HG03139 (cell line): ENCODE data around the gene WNT3A.
"Not testable (repeated sequence)": the region's sequence is repeated elsewhere in the genome, so short reads cannot be mapped to it uniquely, and the experiment has no call there.

Experiments
- ATAC-seq: cut with Tn5 transposase; IDR thresholded peaks from one replicate; pipeline ENCODE4 v1.9.1; 2021; ENCODE audit not compliant: unreplicated experiment

The WNT3A gene

DNA sequence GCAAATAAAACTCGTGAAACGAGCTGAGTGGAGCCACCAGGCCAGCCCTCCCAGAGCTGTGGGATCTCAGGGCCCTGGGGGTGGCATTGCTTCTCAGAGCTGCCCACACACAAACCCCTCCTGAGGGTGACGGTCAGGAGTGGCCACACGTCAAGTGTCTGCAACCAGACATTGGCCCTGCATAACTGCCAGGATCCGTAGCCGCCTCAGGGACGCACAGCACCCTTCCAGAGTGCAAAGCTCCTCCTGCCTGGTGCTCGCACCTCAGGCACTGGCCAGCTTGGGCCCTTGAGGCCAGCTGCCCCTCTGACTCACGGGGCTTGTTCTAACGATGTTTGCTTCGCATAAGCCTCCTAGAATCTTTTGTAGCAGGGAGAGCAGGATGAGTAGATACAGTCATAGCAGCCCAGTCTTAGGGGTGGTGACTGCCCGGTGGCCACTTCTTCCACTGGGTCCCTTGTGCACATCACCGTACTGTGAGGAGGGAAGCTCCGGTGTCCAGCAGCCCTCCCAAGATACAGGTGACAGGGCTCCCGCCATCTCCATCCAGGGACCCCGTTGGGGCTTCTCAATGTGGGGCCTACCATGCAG, 5.0 kb downstream of the WNT3A start:
- no peak for ATAC-seq

DNA sequence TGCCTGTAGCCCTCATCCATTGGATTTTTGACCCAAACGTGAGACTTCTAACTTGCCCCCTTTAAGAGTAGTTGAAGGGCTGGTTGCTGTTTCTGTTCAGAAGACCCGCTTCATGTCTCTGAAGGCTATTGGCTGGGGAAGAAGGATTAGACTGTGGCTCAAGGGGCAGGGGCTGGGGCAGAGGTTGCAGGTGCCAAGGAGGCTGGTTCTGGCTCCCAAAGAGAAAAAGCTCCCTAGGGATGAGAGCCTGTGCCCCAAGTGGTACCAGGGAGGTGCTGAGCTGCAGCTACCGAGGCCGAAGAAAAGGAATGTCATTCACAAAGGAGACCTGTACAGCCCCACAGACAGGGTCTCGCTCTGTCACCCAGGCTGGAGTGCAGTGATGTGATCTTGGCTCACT, 5.8 kb downstream of the WNT3A start:
- no peak for ATAC-seq

DNA sequence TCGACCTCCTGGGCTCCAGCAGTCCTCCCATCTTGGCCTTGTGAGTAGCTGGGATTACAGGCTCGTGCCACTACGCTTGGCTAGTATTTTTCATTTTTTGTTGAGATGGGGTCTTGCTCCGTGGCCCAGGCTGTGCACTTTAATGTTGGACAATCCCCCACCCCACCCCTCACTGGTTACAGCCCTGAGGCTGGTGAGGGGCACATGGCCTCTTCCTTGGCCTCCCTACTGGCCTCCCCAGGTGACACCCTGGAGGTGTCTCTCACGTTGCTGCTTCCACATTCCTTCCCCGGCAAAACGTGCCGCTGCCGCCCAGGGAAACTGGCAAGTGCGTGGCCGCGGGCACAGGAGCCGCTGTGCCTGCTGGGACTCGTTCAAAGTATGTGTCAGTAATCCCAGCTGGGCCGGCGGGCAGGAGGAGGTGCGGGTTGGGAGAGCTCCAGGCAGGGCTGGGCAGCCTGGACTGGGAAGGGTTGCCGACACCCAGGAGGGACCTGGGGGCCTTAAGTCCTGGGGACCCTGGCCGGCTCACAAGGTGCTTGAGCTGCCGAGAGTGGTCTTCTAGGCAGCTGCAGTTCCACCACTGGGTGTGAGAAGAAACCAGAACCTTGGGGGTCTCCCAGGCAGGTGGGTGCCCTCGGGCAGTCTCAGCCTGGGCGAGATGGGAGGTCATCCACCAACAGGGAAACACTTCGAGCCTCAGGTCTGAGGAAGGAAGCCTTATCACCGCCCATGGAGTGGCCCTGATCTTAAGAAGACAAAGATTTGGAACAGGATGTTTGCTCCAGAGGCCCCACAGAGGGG, 6.5 kb downstream of the WNT3A start:
- no peak for ATAC-seq

DNA sequence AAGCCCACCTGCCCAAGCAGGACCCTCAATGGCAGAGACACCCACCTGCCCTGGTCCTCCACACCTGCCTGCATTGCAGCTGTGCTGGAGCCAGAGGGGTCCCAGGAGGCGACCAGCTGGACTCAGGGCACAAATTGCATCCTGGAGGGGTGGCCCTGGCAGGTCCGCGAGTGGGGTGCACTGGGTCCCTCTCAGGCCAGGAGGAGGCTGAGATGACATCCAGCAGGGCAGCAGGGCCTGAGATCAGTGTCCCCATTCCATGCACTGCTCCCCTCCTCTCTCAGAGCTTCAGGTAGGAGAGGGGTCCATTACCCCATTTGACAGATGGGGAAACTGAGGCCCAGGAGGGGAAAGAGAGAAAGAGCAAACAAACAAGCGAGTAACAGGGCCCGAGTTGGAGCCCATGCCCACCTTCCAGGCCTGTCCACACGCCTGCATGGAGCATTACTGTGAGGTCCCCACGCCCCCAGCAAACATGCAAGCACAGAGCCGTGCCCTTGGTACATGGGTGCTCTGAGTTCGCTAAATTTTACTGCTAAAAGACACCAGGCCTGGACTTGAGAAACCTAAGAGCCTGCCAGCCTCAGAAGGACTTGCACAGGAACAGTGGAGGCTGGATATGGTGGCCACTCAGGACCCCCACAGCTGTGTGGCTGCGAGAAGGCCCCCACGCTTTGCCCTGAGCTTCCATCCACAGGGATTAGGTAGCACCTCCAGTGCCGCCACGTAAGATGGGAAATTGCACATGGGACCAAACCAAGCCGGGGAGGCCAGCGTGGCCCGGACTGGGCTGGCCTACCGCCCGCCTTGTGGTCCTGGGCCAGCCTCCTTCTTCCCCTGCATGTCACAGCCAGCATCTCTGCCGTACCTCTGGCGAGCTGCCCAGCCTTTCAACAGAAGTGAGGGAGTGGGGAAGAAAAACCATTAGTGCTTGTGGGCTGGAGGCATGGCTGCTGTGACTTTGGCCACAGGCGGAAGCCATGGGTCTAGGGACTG, 7.4 kb downstream of the WNT3A start:
- no peak for ATAC-seq

DNA sequence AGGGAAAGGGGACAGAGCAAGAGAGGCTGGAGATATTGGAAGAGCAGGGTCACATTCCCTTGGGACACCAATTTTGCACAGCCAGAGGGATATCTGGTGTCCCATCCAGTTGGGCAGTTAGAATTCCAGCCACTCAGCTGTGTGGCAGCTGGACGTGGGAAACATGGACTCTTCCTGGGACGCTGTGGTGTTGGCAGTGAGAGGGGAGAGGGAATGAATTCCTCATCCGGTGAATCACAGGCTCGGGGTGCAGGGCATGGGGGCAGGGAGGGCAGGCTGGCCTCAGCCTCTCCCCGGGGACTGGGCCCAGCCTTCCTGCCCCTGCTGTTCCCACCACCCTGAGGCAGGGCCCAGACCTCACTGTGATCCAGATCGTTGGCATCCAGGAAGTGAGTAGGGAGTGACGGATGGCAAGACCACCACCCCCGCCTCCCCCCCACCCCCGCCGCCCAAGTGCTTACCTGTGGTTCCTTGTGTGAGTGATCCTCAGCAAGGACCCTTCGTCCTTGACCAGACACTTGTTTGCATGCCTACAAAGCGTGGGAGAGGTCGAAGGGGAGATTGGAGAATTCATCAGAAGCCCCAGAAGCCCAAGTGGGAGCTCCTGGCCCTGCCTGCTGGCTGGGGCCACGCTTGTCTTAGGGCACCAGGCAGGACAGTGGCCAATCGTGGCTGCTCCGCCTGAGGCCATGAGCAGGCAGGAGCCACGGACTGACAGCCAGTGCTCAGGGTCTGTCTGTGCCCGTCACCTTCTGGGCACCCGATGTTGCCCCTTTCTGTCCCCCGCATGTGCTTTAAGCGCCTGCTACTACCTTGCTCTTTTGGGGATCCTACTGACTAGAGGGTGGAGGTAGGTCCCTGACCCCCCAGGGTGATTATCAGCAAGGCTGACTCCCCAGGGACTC, 8.7 kb downstream of the WNT3A start:
- no peak for ATAC-seq

DNA sequence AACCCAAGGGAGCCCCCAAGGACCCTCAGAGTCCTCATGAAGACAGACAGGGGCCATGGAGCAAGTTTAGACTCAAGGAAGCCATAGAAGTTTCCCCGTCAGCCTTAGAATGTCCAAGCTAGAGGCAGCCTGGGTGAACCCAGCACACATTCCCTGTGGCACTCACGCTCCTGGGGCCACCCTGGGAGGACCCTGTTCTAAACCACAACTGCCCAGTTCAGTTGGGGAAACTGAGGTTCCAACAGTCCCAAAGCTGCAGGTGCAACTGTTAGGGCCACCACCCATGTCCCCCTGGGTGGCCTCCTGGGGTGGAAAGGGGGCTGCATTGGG, 9.3 kb downstream of the WNT3A start:
- ATAC-seq, result no peak

DNA sequence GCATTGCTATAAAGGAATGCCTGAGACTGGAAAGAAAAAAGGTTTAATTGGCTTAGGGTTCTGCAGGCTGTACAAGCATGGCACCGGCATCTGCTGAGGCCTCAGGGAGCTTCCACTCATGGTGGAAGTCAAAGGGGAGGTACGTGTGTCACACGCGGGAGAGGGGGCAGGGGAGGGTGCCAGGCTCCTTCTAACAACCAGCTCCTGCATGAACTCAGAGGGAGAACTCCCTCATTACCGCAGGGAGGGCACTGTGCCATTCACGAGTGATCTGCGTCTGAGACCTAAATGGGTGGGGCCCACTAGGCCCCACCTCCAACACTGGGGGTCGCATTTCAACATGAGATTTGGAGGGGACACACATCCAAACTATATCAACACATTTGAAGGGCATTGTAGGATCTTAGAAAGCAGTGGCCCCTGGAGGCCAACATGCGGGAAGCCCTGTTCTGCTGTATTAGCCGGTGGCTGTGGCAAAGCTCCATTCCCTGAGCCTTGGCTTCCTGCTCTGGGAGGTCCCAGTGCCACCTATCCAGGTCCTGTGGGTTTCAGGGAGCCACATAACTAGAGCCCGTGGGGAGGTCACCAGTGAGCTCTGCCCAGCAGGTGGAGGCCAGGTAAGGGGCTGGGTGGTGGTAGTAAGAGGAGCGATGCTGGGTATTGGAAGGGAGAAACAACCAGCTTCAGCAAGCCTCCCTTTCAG, 10.0 kb downstream of the WNT3A start:
- ATAC-seq, result no peak

DNA sequence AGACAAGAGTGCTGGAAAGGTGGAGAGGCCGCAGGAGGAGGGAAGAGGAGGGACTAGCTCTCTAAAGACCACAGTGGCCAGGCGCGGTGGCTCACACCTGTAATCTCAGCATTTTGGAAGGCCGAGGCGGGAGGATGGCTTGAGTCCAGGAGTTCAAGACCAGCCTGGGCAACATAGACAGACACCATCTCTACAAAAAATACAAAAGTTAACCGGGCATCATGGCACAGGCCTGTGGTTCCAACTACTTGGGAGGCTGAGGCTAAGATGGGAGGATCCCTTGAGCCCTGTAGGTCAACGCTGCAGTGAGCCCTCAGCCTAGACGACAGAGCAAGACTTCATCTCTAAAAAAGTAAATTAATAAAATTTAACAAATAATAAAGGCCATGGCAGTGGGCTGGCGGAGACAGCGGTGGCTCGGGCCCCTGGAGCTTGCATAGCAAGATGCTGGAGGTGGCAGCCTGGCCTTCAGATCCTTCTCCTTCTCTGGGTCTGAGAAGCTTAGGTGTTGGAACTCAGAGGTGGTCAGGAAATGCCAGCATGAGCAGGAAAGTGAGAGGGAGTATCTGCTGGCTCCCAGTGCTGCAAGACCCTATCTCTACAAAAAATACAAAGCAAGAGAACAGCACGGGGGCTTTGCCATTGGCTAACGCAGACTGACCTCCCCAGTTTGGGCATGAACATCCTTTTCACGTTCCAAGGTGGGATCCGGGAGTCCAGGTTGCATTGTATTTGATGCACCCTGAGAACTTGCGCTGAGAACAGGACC, 10.7 kb downstream of the WNT3A start:
- ATAC-seq, result no peak

DNA sequence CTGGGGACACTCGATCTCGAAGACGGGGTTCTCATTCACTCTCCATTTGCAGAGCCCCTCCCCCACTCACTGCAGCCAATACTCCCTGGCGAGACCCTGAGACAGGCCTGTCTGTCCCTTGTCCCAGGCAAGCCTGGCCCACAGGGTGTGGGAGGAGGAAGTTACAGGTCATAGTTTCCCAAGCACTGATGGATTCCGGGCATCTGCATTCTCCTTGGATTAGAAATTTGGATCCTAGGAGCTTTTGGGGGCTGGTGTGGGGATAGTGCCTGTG, 11.3 kb downstream of the WNT3A start:
- no peak for ATAC-seq

DNA sequence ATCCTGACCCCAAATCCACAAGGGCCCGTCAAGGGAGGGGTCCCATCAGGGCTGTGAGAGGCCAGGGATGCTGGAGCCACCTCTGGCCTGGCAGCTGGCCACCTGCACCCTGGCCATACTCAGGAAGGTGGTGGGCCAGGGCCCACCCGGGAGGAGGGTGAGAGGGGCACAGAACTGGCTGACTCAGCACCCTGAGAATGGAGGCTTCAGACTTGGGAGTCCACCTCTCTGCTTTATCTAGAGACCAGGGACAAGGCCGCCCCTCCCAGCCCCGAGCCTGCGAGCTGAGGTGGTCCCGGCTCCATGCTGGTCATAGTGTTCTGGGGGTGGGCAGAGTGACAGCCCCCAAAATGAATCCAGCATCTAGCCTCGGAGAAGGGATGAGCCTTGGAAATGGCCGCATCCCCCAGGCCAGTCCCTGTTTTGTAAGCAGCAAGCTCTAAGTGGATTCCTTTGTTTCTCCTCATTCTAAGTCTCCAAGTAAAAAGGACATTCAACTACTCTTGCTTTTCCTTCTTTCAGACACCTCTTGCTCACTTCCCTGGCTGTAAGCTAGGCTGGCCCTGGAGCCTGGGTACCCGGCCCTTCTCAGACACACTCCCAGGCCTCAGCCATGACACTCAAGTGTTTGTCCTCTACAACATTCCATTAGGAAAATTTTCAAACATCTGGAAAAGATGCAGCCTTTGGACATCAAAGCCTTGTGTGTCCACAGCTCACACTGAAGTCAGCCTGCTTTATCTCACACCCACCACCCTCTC, 12.3 kb downstream of the WNT3A start:
- no peak for ATAC-seq

DNA sequence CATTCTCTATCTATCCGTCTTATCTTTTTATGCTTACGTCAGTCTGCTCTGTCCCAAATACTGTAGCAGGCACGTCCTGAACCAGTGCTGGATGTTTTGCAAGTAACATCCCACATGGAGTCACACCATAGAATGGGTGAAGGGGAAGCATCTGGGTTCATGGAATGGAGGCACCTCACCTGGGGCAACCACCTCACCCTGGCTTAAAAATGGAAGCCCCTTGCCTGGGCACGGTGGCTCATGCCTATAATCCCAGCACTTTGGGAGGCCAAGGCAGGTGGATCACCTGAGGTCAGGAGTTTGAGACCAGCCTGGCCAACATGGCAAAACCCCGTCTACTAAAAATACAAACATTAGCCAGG, 12.9 kb downstream of the WNT3A start:
- not testable (repeated sequence) for ATAC-seq

DNA sequence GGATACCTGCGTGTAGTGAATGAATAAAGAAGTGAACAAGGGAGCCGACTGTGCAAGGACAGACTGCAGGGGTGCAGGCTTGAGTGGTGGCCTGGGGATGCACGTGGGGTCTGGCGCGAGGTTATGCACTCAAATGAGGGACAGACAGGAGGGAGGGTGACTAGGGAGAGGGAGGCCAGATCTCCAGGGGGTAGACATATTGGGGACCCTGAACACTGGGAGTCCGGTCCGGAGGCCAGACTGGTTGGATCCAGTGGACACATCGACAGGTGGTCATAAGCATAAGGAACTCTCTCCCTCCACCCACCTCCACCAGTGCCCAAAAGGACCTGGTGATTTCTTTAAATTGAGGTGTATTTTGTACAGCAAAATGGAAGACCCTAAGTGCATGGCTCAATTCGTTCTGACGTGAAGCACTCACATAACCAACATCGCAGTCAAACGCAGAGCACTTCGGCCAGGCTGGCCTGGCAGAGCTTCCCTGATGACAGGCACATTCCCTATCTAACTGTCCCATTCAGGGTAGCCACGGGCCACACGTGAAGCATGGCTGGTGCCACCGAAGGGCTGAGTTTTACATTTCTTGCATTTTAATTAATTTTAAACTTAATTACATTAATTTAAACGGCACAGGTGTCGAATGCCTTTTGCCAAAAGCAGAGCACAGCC, 14.0 kb downstream of the WNT3A start:
- no peak for ATAC-seq

DNA sequence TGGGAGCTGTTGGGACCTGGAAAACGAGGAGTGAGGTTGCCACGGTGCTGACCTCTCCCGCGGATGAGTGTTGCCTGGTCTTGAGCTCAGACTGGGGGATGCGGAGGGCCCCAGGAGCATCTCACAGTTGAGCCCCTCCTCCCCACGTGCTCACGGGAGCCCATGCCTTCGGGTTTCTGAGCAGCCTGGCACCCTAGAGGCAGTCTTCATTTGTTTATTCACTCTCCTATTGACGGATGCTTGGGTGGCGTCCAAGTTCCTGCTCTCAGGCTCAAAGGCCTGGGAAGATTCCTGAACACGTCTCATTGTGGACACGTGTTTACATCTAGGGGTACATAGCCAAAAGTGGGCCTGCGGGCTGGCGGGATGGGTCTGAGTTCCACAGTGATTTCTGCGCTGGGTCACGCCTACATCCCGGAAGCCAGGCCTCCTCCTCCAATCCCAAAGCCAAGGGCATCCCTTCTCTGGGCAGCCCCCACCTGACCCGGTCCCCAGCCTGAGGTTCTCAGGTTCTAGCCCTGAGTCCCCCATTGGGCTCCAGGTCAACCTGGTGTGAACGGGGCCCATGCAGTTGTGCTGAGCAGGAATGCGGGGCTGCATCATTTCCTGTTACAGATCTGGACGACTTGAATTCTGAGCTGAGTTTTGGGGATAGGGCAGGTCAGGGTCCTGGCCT, 14.7 kb downstream of the WNT3A start:
- no peak for ATAC-seq

DNA sequence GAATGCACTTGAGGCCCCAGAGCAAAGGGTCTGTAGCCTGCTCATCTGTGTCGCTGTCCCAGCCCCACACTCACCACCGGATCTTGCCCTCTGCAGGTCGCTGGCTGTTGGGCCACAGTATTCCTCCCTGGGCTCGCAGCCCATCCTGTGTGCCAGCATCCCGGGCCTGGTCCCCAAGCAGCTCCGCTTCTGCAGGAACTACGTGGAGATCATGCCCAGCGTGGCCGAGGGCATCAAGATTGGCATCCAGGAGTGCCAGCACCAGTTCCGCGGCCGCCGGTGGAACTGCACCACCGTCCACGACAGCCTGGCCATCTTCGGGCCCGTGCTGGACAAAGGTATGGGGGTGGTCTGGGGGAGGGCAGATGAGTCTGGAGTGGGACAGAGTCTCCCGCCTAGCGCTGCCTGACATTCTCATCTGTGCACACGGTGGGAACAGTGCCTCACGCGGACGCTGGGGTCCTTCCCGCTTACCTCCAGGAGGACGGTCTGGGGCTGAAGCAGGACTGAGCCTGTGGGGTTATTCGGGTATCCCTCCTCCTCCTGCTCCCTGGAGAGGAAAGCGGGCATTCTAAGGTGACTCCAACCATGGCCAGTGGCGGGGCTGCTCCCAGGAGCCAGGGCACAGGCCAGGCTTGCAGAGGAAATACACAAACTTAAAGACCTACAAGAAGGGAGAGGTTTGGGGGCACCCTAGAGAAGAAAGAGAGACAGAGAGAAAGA, 15.9 kb downstream of the WNT3A start:
- no peak for ATAC-seq

DNA sequence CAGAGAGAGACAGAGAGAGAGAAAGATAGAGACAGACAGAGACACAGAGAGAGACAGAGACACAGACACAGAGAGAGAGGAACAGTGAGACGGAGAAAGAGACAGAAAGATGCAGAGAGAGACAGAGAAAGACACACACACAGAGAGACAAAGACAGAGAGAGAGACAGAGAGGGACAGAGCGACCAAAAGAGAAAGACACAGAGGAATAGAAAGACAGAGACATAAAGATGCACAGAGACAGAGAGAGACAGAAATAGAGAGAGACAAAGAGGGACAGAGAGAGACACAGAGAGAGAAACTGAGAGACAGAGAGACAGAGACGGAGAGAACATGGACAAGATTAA, 16.5 kb downstream of the WNT3A start:
- ATAC-seq, result no peak

DNA sequence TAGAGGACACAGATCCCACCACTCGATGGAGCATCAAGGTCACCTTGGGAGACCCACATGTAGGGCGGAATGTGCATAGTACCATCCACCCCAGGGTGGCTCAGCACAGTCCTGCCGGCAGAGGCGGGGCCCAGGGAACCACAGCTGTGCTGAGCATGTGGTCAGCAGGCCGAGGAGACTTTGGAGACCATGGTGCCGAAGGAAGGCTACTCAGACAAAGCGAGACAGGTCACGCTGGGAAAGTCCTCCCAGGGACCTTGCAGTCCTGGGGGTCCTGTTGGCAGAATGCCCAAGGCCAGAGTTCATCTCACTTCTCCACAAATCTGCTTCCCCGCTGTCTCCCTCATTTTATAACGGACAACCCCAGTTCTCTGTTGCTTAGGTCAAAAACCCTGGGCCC, 22.5 kb downstream of the WNT3A start:
- no peak for ATAC-seq

DNA sequence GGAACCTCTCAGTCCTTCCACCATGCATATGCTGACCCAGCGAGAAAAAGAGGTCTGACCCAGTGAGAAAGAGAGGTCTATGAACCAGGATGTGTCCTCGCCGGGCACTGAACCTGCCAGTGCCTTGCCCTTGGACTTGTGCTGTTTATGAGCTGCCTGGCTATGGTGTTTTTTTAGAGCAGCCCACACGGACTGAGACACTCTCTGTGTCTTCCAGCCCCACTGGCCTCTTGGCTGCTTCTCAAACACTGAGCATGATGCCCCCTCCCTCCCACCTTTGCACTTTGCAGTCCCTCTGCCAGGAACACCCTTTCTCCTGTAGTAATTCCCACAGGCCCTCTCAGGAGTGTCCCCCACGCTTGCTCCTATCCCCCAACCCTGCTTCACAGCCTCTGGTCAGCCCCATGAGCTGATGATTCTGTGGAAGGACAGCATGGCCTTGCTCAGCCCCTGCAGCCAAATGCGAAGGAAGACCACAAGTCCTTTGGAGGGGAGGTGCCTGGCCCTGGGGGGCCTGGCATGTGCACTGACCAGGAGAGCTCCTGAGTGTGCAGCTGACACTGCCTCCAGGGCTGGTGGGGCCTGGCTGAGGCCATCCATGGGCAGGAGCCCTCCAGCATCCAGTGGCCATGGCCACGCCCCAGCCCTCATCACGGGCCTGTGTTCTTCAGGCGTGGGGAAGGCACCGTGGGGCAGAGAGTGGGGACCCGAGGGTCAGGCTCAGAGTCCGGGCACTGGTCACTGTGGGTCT, 23.8 kb downstream of the WNT3A start:
- ATAC-seq, result no peak
